GM19455 (cell line): ENCODE measurements around the gene YIPF3.
"Not testable (repeated sequence)": the region's sequence is repeated elsewhere in the genome, so short reads cannot be mapped to it uniquely, and the experiment has no call there.

ENCODE experiments used
- ATAC-seq: cut with Tn5 transposase; IDR thresholded peaks from one replicate; pipeline ENCODE4 v1.9.1; 2021; ENCODE audit not compliant: unreplicated experiment

The YIPF3 gene

DNA sequence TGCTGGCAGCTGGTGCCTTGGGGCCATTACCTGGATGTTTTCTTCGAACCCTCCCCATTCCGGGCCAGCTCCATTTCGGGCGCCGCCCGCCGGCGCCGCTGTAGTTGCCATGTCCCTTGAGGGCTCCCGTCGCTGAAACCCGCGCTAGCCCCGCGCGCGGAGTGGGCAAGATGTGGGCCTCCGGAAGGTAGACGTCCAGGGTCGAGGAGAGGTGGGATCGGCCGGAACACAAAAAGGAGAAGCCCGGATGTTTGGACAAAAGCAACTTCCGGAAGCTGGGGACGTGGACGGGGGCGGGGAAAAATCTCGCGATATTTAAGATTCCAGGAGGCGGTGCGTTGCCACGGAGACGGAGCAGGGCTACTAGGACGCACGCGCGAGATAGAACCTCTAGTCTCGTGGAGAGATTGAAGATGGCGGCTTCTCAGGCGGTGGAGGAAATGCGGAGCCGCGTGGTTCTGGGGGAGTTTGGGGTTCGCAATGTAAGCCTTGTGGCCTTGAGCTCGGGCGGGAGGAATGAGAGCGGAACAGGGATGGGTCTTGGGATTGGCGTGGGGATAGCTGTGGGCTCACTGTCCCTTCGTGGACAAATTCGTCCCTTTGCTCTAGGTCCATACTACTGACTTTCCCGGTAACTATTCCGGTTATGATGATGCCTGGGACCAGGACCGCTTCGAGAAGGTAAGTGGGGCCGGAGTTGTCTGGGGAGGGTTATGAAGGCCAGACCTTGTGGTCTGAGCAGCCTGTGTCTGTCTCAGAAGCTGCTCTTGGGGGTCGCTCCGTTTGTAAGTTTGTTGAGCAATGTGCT lies at the start of gene YIPF3, which contains the start of gene POLR1C:
TSS of gene YIPF3 (minus strand) at position 230 of the 808 bp plus-strand sequence. CDS start at position 111, 119 bp downstream.
TSS of gene POLR1C (plus strand) at position 393 of the 808 bp plus-strand sequence. CDS start at position 414, 21 bp downstream.
- peak; percentile 89 for ATAC-seq

DNA sequence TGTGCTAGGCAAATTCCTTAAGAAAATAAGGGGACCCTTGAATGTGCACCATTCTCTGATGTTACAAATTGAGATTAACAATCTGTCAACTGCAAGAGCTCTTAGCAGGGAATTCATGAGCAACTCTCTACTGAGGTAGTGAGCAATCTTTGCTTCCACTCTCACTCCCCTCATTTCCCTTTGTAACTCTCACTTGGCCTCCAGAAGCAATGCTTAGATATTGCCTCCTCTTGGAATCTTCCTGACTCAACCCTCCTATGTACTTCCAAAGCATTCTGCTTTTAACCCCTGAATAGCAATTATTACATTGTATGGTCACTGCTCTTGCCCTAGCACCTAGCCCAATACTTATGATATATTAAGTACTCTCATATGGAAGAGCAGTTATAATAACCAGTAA lies 42.6 kb upstream of the YIPF3 start:
- ATAC-seq: no peak

DNA sequence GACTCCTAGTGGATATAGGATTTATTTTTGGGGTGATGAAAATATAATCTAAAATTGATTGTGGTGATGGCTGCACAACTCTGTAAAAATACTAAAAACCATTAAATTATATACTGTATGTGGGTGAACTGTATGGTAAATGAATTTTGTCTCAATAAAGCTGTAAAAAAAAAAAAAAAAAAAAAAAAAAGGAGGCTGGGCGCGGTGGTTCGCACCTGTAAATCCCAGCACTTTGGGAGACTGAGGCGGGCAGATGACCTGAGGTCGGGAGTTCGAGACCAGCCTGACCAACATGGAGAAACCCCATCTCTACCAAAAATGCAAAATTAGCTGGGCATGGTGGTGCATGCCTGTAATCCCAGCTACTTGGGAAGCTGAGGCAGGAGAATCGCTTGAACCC lies 40.9 kb upstream of the YIPF3 start:
- not testable (repeated sequence) for ATAC-seq

DNA sequence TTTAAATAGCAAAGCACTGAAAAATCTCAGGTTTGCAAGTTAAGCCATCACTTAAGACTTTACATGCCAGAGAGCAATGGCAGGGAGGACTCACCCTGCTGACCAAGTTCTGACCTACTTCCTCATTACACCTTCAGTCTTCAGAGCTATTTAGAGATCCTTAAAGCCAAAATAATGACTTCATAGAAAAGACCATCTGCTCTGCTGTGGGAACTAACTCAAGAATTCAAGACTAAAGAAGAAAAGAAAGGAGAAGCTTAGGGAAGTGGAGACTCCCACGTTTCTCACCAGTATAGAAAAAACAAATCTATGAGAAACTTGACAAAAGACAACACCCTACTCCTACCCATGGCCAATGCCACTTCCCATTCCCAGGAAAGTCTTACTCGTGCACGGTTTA lies 30.5 kb upstream of the YIPF3 start:
- no peak for ATAC-seq

DNA sequence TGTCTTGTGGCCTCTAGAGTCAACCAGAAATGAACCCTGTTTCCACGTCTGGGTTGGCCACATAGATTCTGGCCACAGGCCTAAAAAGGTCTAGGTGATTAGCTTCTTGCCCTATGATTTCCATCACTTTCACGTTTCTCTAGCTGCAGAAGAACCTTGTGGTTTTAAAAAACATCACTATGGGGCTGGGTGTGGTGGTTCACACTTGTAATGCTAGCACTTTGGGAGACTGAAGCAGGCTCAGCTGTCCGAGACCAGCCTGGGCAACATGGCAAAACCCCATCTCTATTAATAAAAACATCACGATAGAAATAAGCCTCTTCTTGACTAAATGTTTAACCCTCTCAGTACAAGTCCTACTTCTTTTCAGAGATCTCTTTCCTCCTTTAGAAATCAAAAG lies 27.7 kb upstream of the YIPF3 start:
- no peak for ATAC-seq

DNA sequence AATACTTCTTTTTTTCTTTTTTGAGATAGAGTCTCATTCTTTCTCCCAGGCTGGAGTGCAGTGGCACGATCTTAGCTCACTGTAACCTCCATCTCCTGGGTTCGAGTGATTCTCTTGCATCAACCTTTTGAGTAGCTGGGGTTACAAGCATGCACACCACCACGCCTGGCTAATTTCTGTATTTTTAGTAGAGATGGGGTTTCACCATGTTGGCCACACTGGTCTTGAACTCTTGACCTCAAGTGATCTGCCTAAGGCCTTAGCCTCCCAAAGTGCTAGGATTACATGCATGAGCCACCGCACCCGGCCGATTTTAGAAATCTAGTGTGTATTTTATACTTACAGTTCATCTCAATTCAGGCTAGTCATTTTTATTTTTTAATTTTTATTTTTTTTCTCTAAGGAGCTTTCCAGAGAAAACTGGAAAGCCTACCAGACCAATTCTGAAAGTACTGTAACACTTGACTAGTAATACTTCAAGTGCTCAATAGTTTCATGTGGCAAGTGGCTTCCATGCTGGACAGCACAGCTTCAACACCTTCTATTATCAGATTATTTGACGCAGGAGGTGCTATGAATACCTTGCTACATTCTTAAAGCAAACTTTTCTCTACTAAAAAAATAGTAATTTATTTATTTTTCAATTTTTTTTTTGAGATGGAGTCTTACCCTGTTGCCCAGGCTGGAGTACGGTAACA lies 25.2 kb upstream of the YIPF3 start:
- no peak for ATAC-seq

DNA sequence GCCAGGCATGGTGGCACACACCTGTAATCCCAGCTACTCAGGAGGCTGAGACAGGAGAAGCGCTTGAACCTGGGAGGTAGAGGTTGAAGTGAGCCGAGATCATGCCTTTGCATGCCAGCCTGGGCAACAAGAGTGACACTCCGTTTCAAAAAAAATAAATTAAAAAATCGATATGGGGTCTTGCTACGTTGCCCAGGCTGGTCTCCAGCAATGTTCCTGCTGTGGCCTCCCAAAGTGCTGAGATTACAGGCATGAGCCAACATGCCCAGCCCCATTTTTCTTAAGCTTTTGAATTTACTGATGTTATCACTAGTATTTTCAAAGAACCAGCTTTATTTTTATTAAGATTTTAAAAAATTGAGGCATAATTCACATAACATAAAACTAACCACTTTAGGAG lies 23.8 kb upstream of the YIPF3 start:
- no peak for ATAC-seq

DNA sequence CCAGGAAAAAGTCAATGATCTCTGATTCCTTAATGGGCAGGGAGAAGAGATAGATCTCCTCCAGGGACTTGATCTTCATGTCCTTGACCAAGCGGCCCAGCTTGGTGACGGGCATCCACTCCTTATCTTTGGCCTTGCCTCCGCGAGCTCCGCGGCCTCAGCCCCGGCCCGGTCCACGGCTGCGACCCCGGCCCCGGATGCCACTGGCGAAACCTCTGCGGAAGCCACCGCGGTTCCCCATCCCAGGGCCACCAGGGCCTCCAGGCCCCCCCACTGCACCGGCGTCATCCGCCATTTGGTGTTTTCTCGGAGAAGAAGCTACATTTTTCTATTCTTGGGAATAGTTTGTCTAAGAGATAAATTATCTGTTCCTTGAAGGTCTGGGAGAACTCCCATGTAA lies 22.7 kb upstream of the YIPF3 start:
- not testable (repeated sequence) for ATAC-seq

DNA sequence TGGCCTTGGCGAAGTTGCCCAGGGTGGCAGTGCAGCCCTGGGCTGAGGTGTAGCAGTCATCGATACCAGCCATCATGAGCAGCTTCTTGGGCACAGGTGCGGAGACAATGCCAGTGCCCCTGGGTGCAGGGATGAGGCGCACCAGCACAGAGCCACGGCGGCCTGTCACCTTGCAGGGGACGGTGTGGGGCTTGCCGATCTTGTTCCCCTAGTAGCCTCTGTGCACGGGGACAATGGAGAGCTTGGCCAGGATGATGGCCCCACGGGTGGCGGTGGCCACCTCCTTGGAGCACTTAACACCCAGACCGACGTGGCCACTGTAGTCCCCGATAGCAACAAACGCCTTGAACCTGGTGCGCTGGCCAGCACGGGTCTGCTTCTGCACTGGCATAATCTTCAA lies 22.3 kb upstream of the YIPF3 start:
- not testable (repeated sequence) for ATAC-seq

DNA sequence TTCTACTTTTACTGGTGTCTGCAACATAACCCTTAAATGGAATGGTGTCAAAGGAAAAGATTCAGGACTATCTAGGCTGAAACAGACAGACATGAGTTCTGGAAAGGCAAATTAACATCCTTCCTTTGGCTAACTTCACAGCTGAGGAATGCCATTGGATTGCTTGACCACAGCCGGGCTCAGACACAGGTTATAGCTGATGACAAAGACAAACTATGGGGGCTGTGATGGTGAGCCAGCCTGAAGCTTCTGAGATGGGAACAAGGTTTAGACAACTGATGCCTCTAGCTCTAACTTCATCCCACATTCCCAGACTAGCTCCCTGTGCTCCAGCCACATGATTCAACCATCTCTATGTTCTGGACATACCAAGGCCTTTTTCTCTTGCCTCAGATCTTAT lies 15.5 kb upstream of the YIPF3 start:
- ATAC-seq: no peak

DNA sequence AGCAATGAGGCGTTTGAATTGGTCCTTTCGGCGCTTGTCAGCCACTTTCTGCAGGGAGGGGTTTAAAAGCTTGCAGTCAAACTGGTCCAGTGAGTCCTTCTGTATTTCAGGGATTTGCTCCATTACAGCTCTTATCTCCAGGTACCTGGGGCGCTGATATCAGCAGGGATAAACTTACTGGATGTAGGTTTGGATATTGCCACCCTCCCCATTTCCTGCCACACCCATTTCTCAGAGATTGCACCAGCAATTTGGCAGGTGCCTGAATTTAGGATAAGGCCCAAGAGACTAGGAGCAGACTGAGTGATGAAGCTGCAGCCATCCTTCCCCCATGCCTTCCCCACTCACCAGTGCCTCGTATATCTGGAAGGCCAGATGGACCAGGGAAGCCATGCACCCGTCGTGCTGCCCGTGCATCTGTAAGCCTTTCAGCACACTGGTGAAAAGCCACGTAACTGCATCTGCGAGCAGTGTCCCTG lies 7.8 kb upstream of the YIPF3 start:
- ATAC-seq: no peak

DNA sequence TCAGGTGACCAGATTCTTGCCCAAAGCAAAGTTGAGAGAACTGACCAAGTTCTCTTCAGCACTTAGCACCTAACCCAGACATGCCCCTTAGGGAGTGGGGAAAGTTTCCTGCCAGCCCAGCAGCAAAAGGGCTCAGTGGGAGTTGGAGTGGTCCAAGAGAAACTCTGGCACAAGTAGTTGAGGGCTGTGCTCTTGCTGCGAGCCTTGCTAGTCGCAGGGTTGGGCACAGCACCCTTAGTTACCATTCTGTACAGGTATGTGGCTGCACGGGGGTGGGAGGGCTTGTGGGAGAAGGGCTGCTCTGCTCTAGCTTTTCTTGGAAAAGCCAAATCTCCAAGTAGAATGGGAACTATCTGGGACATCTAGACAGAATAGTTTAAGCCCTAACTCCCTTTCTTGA lies 6.6 kb upstream of the YIPF3 start:
- ATAC-seq: no peak

DNA sequence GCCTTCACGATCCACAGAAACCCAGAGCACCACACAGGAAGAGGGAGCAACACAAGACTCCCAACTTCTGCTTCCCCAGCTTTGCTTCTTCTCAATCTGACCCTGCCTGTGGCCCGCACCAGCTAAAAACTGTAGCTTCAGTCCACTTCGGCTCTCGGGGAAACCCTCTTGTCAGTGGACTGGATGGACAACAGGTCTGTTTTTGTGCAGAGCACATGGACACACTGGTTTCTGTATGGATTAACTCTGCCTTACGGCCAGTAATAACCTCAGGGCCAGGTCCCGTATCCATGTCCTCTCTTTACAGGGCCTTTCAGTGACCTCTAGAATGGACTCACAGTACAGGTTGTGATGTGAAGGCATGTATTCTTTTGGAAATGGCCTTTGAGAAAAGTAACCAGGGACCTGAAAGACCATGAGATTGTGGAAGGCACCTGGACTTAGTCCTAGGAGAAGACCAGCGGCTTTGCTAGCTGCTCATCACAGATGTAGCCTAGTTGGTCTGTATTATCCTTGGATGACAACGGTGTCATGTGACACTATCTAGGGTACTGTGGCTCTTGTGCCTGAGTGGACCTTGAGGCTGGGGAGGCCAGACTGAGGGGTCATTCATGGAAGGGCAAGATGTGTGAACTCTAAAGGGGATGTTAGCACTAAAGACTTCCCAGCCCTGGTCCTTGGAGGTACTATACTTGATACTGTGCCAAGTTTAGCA lies 6.0 kb upstream of the YIPF3 start:
- ATAC-seq: no peak

DNA sequence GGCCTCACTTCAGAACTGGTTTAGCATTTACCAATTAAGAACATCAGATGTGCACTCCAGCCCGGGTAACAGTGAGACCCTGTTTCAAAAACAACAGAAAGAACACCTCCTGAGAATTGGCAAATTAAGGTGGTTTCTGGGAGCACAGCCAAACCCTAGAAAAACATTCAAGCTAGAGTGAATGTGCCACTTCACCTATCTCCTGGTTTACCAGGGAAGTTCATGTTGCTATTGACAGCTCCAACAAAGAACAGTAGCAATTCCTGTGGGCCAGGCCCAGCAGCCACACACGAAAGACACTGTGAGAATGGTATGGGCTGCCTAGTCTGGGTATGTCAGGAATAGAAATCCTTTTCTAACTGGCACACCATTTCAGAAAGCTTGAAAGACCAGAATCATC lies 5.1 kb upstream of the YIPF3 start:
- ATAC-seq: no peak

DNA sequence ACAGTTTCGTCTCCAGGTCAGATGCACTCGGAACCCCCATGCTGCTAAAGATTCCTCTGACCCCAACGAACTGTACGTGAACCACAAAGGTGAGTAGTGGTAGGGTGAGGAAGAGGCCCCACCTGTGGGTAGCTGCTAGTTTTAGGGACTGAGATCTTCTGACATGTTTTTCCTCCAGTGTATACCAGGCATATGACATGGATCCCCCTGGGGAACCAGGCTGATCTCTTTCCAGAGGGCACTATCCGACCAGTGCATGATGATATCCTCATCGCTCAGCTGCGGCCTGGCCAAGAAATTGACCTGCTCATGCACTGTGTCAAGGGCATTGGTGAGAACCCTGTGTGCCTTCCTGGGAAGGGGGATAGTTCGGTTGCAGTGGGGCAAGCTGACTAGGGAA lies 3.4 kb upstream of the YIPF3 start:
- ATAC-seq: no peak

DNA sequence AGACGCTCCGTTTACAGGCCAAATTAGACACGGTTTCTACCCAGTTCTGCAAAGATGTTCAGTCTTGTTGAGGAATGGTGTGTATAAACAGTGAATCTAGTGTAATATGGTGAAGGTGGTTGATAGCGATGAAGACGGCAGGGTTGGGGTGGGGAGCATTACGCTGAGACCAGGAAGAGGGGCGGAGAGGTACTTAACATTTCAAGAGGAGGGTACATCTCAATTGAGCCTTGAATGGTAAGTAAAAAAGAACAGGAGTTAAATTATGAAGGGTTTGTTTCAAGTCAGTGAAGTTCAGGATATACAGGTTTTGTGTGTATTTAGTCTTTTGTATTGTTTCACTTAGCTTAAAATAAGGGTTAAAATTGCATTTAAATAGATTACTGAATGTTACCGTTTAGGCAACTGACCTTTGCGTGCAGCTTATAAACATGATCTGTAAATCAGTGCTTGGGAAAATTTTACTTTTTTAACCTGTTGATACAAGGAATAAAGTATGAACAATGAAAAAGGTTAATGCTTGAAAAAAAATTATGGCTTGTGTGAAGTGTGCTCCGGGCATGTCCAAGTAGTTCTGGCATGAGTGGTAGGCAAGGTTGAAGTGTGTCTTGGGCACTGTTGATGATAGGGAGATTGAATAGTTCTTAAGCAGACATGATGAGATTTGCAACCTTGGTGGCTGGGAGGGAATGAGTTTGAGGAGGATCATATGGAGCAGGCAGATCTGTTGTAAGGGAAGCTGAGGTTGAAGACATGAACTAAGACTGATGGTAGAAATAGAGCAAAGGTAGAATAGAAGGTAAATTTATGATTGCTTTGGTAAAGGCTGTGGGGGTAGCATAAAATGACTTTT lies 1.0 kb upstream of the YIPF3 start:
- ATAC-seq: no peak

DNA sequence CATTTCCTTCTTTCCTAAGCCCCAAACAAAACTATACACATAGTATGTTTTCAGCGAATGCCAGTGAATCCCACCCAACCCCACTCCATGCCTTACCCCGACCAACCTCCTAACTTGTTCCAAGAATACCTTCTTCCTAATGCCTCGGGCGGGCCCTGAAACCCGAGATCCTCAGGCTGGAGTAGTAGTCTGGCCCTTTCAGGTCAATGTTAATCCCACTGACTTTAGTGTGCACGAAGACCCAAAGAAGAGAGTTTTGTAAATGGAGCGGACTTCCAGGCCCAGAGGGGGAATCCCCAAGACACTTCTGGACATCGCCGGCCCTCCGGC lies 394 bp downstream of the YIPF3 start:
- no peak for ATAC-seq

DNA sequence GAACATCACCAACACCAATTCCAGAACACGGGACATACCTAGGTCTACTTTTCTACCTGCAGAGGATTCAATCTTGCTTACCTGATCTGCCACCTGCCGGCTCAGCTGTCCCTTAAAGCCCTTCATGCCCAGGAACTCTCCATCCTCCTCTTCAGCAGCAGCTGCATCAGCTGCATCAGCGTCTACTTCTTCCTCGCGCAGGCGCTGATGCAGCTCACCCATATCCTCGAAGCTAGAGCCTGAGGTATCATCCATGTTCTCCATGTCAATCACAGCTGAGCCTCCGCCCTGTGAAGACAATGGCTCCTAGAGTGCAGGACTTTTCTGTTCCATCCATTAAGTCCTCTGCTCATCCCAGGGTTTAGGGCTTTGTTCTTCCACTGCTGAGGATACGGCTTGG lies 918 bp downstream of the YIPF3 start:
- no peak for ATAC-seq

DNA sequence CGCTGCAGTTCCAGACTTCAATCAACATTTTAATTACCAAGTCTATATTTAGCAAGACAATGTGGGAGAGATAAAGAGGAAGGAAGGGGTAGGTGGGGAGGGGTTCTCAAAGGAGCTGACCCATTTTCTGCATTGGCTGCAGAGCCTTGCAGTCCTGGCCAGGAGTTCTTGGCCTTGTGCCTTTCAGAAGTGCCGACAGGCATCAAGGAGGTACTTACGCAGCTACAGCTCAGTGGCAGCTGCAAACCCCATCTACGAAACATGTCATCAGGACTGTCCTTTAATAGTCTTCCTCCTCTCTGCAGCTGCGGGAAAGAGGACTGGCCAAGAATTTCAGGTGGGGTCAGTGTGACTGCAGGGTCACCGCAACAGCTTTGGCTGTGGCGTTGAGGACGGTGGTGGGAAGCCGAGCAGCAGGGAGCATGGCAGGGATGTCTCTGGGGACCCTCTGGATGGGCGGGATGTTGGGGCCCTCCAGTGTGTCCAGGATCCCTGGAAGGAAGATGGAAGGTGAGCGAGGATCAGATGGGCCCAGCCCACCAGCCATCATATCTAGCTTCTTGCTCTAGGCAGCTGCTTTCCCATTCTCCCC lies 4.8 kb downstream of the YIPF3 start:
- ATAC-seq: no peak

DNA sequence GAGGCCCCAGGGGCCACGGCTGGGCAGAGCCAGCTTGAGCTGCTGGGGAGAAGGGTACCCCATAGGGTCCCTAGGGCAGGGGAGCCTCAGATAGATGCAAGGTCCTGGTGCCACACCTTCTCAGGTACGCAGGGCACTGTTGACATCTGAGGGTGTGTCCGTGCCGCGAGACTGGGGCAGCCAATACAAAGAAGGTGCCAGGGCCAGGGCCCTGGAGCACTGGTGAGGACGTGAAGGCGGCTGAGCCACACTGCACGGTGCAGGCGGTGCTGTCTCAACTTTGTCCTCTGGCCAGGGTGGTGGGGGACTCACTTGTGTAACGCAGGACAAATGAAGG lies 5.9 kb downstream of the YIPF3 start:
- no peak for ATAC-seq
